ENCODE data around the gene LRP10.
A peak's percentile ranks its signal among the peaks of the same experiment; 100 is the strongest.
"Not testable (repeated sequence)": the region's sequence is repeated elsewhere in the genome, so short reads cannot be mapped to it uniquely, and the experiment has no call there.

Gene LRP10

GRCh38 chr14:22908601-22909000 is 37.1 kb downstream of the LRP10 start:
- Histone ChIP-seq H3K4me3 (ENCODE audit: low read depth, low read length) (no peak overlapping the region), H3K27me3 (ENCODE audit: control insufficient read depth, insufficient read depth, low read length) (no peaks in the 10 kb centered on the region), H3K9ac (ENCODE audit: low read depth, low read length) (no peak overlapping the region), H3K27ac (ENCODE audit: low read depth, low read length) (no peak overlapping the region), H3K9me3 (ENCODE audit: control insufficient read depth, insufficient read depth, low read length) (no peaks in the 10 kb centered on the region), H3K36me3 (ENCODE audit: control insufficient read depth, insufficient read depth, low read length) (peaks cover 68% of the 10 kb centered on the region), H3K4me1 (ENCODE audit: control insufficient read depth, insufficient read depth, low read length) (no peaks in the 10 kb centered on the region)

GRCh38 chr14:22910916-22911315 is 39.4 kb downstream of the LRP10 start:
- no peaks in the 10 kb centered on the region for H3K9me3 ChIP-seq (ENCODE audit: control insufficient read depth, insufficient read depth, low read length)
- no peaks in the 10 kb centered on the region for H3K4me1 ChIP-seq (ENCODE audit: control insufficient read depth, insufficient read depth, low read length)
- peaks cover 47% of the 10 kb centered on the region for H3K36me3 ChIP-seq (ENCODE audit: control insufficient read depth, insufficient read depth, low read length)
- H3K27me3 ChIP-seq (ENCODE audit: control insufficient read depth, insufficient read depth, low read length) = no peaks in the 10 kb centered on the region
- H3K9ac ChIP-seq (ENCODE audit: low read depth, low read length) = no peak overlapping the region
- no peak overlapping the region for H3K4me3 ChIP-seq (ENCODE audit: low read depth, low read length)
- no peak overlapping the region for H3K27ac ChIP-seq (ENCODE audit: low read depth, low read length)

- not testable (repeated sequence) for H3K9me3 ChIP-seq (ENCODE audit: control insufficient read depth, insufficient read depth, low read length); H3K4me1 ChIP-seq (ENCODE audit: control insufficient read depth, insufficient read depth, low read length); H3K4me3 ChIP-seq (ENCODE audit: low read depth, low read length); H3K9ac ChIP-seq (ENCODE audit: low read depth, low read length); H3K27ac ChIP-seq (ENCODE audit: low read depth, low read length); H3K27me3 ChIP-seq (ENCODE audit: control insufficient read depth, insufficient read depth, low read length)
- peaks cover 23% of the 10 kb centered on the region for H3K36me3 ChIP-seq (ENCODE audit: control insufficient read depth, insufficient read depth, low read length)
Measured at GRCh38 chr14:22914836-22915235, 43.3 kb downstream of the LRP10 start.

GRCh38 chr14:22915886-22916521 is 44.5 kb downstream of the LRP10 start:
- Histone ChIP-seq H3K4me1 (ENCODE audit: control insufficient read depth, insufficient read depth, low read length) (no peaks in the 10 kb centered on the region), H3K27ac (ENCODE audit: low read depth, low read length) (no peak overlapping the region), H3K4me3 (ENCODE audit: low read depth, low read length) (no peak overlapping the region), H3K9me3 (ENCODE audit: control insufficient read depth, insufficient read depth, low read length) (no peaks in the 10 kb centered on the region), H3K9ac (ENCODE audit: low read depth, low read length) (no peak overlapping the region), H3K36me3 (ENCODE audit: control insufficient read depth, insufficient read depth, low read length) (peaks cover 29% of the 10 kb centered on the region), H3K27me3 (ENCODE audit: control insufficient read depth, insufficient read depth, low read length) (no peaks in the 10 kb centered on the region)

- Histone ChIP-seq H3K27ac (ENCODE audit: low read depth, low read length) (peak within 1 kb of the TSS; percentile 97), H3K4me3 (ENCODE audit: low read depth, low read length) (peak within 1 kb of the TSS; percentile 82), H3K4me1 (ENCODE audit: control insufficient read depth, insufficient read depth, low read length) (no peaks in the 10 kb centered on the region)
Measured at GRCh38 chr14:22918804-22919600, 47.5 kb downstream of the LRP10 start, which contains the start of gene RBM23. Gene RBM23, minus strand, starts transcription at chr14:22919149.

GRCh38 chr14:22919601-22919921 is 48.0 kb downstream of the LRP10 start:
- Histone ChIP-seq H3K27me3 (ENCODE audit: control insufficient read depth, insufficient read depth, low read length) (no peaks in the 10 kb centered on the region), H3K4me1 (ENCODE audit: control insufficient read depth, insufficient read depth, low read length) (no peaks in the 10 kb centered on the region), H3K9ac (ENCODE audit: low read depth, low read length) (0 out of 2 replicates have a peak overlapping the region, but pooled peaks have one; percentile 17), H3K36me3 (ENCODE audit: control insufficient read depth, insufficient read depth, low read length) (peaks cover 57% of the 10 kb centered on the region), H3K27ac (ENCODE audit: low read depth, low read length) (peak overlapping the region; percentile 85), H3K4me3 (ENCODE audit: low read depth, low read length) (peak overlapping the region; percentile 58), H3K9me3 (ENCODE audit: control insufficient read depth, insufficient read depth, low read length) (no peaks in the 10 kb centered on the region)

More at GRCh38 chr14:22918804-22919600, 47.5 kb downstream of the LRP10 start, which contains the start of gene RBM23:
- Histone ChIP-seq H3K27me3 (ENCODE audit: control insufficient read depth, insufficient read depth, low read length) (no peaks in the 10 kb centered on the region), H3K9ac (ENCODE audit: low read depth, low read length) (peak within 1 kb of the TSS; percentile 89), H3K36me3 (ENCODE audit: control insufficient read depth, insufficient read depth, low read length) (peaks cover 51% of the 10 kb centered on the region), H3K9me3 (ENCODE audit: control insufficient read depth, insufficient read depth, low read length) (no peaks in the 10 kb centered on the region)

GRCh38 chr14:22920697-22921096 is 49.2 kb downstream of the LRP10 start:
- Histone ChIP-seq H3K9ac (ENCODE audit: low read depth, low read length) (no peak overlapping the region), H3K27ac (ENCODE audit: low read depth, low read length) (no peak overlapping the region), H3K4me1 (ENCODE audit: control insufficient read depth, insufficient read depth, low read length) (no peaks in the 10 kb centered on the region), H3K4me3 (ENCODE audit: low read depth, low read length) (no peak overlapping the region), H3K9me3 (ENCODE audit: control insufficient read depth, insufficient read depth, low read length) (no peaks in the 10 kb centered on the region), H3K36me3 (ENCODE audit: control insufficient read depth, insufficient read depth, low read length) (peaks cover 66% of the 10 kb centered on the region), H3K27me3 (ENCODE audit: control insufficient read depth, insufficient read depth, low read length) (no peaks in the 10 kb centered on the region)

GRCh38 chr14:22922294-22922693 is 50.8 kb downstream of the LRP10 start:
- Histone ChIP-seq H3K36me3 (ENCODE audit: control insufficient read depth, insufficient read depth, low read length) (peaks cover 67% of the 10 kb centered on the region), H3K9ac (ENCODE audit: low read depth, low read length) (no peak overlapping the region), H3K27me3 (ENCODE audit: control insufficient read depth, insufficient read depth, low read length) (no peaks in the 10 kb centered on the region), H3K4me3 (ENCODE audit: low read depth, low read length) (no peak overlapping the region), H3K27ac (ENCODE audit: low read depth, low read length) (no peak overlapping the region), H3K9me3 (ENCODE audit: control insufficient read depth, insufficient read depth, low read length) (no peaks in the 10 kb centered on the region), H3K4me1 (ENCODE audit: control insufficient read depth, insufficient read depth, low read length) (no peaks in the 10 kb centered on the region)

GRCh38 chr14:22923746-22924145 is 52.2 kb downstream of the LRP10 start:
- Histone ChIP-seq H3K36me3 (ENCODE audit: control insufficient read depth, insufficient read depth, low read length) (peaks cover 68% of the 10 kb centered on the region), H3K4me3 (ENCODE audit: low read depth, low read length) (no peak overlapping the region), H3K27me3 (ENCODE audit: control insufficient read depth, insufficient read depth, low read length) (no peaks in the 10 kb centered on the region), H3K4me1 (ENCODE audit: control insufficient read depth, insufficient read depth, low read length) (no peaks in the 10 kb centered on the region), H3K9ac (ENCODE audit: low read depth, low read length) (no peak overlapping the region), H3K9me3 (ENCODE audit: control insufficient read depth, insufficient read depth, low read length) (no peaks in the 10 kb centered on the region), H3K27ac (ENCODE audit: low read depth, low read length) (no peak overlapping the region)

- no peak overlapping the region for H3K9ac ChIP-seq (ENCODE audit: low read depth, low read length)
- H3K9me3 ChIP-seq (ENCODE audit: control insufficient read depth, insufficient read depth, low read length) = no peaks in the 10 kb centered on the region
- no peaks in the 10 kb centered on the region for H3K27me3 ChIP-seq (ENCODE audit: control insufficient read depth, insufficient read depth, low read length)
- H3K4me1 ChIP-seq (ENCODE audit: control insufficient read depth, insufficient read depth, low read length) = no peaks in the 10 kb centered on the region
- no peak overlapping the region for H3K4me3 ChIP-seq (ENCODE audit: low read depth, low read length)
- H3K27ac ChIP-seq (ENCODE audit: low read depth, low read length) = no peak overlapping the region
- H3K36me3 ChIP-seq (ENCODE audit: control insufficient read depth, insufficient read depth, low read length) = peaks cover 63% of the 10 kb centered on the region
Measured at GRCh38 chr14:22925513-22925912, 54.0 kb downstream of the LRP10 start.

- Histone ChIP-seq H3K4me3 (ENCODE audit: low read depth, low read length) (no peak overlapping the region), H3K27me3 (ENCODE audit: control insufficient read depth, insufficient read depth, low read length) (no peaks in the 10 kb centered on the region), H3K9me3 (ENCODE audit: control insufficient read depth, insufficient read depth, low read length) (no peaks in the 10 kb centered on the region), H3K27ac (ENCODE audit: low read depth, low read length) (no peak overlapping the region), H3K9ac (ENCODE audit: low read depth, low read length) (no peak overlapping the region), H3K36me3 (ENCODE audit: control insufficient read depth, insufficient read depth, low read length) (peaks cover 55% of the 10 kb centered on the region), H3K4me1 (ENCODE audit: control insufficient read depth, insufficient read depth, low read length) (no peaks in the 10 kb centered on the region)
Measured at GRCh38 chr14:22926316-22926715, 54.8 kb downstream of the LRP10 start.

Data from HUES48 (cell line).